HEK293T (cell line): ENCODE results near the gene PRSS27.

Experiments used
- CTCF ChIA-PET: fragments of 350-600 bp; formaldehyde crosslinking; extraction: SDS; loops from one replicate; lab custom pipeline; 2021; ENCODE audit warnings: antibody characterized with exemption, inconsistent platforms; lab: Yijun Ruan, JAX
- POLR2A ChIA-PET: fragments of 350-600 bp; formaldehyde crosslinking; extraction: SDS; loops from one replicate; lab custom pipeline; 2020; ENCODE audit warnings: antibody characterized with exemption, inconsistent platforms; lab: Yijun Ruan, JAX
- DNase-seq: peaks from one replicate; pipeline ENCODE4 v3.0.0; 2012; ENCODE audit warnings: mixed read lengths; ENCODE audit errors: extremely low spot score
- ARNT ChIP-seq: fragments of 450-650 bp; IDR thresholded peaks from 2 replicates; pipeline ENCODE4 v1.6.1; 2017; ENCODE audit warnings: mild to moderate bottlenecking
- BHLHE40 ChIP-seq: fragments of 450-650 bp; IDR thresholded peaks from 2 replicates; pipeline ENCODE4 v1.6.1; 2016; ENCODE audit warnings: mild to moderate bottlenecking, moderate library complexity, borderline replicate concordance
- CTBP1 ChIP-seq: fragments of 450-650 bp; IDR thresholded peaks from 2 replicates; pipeline ENCODE4 v1.6.1; 2016; ENCODE audit warnings: borderline replicate concordance
- ELF4 ChIP-seq: fragments of 450-650 bp; IDR thresholded peaks from 2 replicates; pipeline ENCODE4 v1.6.1; 2017; ENCODE audit warnings: antibody characterized with exemption
- FOXA1 ChIP-seq: fragments of 450-650 bp; IDR thresholded peaks from 2 replicates; pipeline ENCODE4 v1.6.1; 2016; ENCODE audit warnings: mild to moderate bottlenecking
- FOXK2 ChIP-seq: fragments of 450-650 bp; IDR thresholded peaks from 2 replicates; pipeline ENCODE4 v1.6.1; 2016; ENCODE audit warnings: mild to moderate bottlenecking
- FOXM1 ChIP-seq: fragments of 450-650 bp; IDR thresholded peaks from 2 replicates; pipeline ENCODE4 v1.6.1; 2017; ENCODE audit warnings: mild to moderate bottlenecking, borderline replicate concordance
- HDGF ChIP-seq: fragments of 450-650 bp; IDR thresholded peaks from 2 replicates; pipeline ENCODE4 v1.6.1; 2017; ENCODE audit warnings: antibody characterized with exemption, borderline replicate concordance
- L3MBTL2 ChIP-seq: fragments of 450-650 bp; conservative IDR thresholded peaks from 2 replicates; pipeline ENCODE4 v1.6.1; 2016; ENCODE audit warnings: mild to moderate bottlenecking
- LEF1 ChIP-seq: fragments of 450-650 bp; IDR thresholded peaks from 2 replicates; pipeline ENCODE4 v1.6.1; 2017; ENCODE audit warnings: mild to moderate bottlenecking, borderline replicate concordance
- NFRKB ChIP-seq: fragments of 450-650 bp; IDR thresholded peaks from 2 replicates; pipeline ENCODE4 v1.6.1; 2016; ENCODE audit warnings: mild to moderate bottlenecking, moderate library complexity
- SP1 ChIP-seq: fragments of 450-650 bp; IDR thresholded peaks from 2 replicates; pipeline ENCODE4 v1.6.1; 2017
- SUZ12 ChIP-seq: fragments of 450-650 bp; IDR thresholded peaks from 2 replicates; pipeline ENCODE4 v1.6.1; 2016; ENCODE audit warnings: mild to moderate bottlenecking
- TARDBP ChIP-seq: fragments of 450-650 bp; IDR thresholded peaks from 2 replicates; pipeline ENCODE4 v1.6.1; 2016
- ZNF384 ChIP-seq: fragments of 450-650 bp; IDR thresholded peaks from 2 replicates; pipeline ENCODE4 v1.6.1; 2016
- TF ChIP-seq, protein P1 (sequence below): fragments of 450-650 bp; IDR thresholded peaks from 2 replicates; pipeline ENCODE4 v1.6.1; 2016

Gene PRSS27

GRCh38 chr16:2720064-2720457 lies at the start of gene PRSS27:
Gene PRSS27 (minus strand): TSS chr16:2720224. CDS start chr16:2720160, 64 bp downstream.
- POLR2A ChIA-PET: interaction anchor here (0.9 to 2.2 kb wide), 2 partner anchors 31 to 38 kb away, joined by 5 to 7 read pairs; partner anchors contain the start of gene KCTD5
- no peak for DNase-seq
- CTCF ChIA-PET: interaction anchor here (0.6 kb wide), 1 partner anchor 13 kb away, joined by 3 read pairs; no protein-coding TSS in a partner anchor
- TF ChIP-seq HDGF (no peak), BHLHE40 (no peak), FOXA1 (no peak), TARDBP (no peak), SP1 (no peak), NFRKB (no peak), ARNT (no peak), LEF1 (no peak), FOXM1 (no peak)
- TF ChIP-seq, protein P1, sequence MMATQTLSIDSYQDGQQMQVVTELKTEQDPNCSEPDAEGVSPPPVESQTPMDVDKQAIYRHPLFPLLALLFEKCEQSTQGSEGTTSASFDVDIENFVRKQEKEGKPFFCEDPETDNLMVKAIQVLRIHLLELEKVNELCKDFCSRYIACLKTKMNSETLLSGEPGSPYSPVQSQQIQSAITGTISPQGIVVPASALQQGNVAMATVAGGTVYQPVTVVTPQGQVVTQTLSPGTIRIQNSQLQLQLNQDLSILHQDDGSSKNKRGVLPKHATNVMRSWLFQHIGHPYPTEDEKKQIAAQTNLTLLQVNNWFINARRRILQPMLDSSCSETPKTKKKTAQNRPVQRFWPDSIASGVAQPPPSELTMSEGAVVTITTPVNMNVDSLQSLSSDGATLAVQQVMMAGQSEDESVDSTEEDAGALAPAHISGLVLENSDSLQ: no peak

- CTCF ChIA-PET: interaction anchor here (1.1 kb wide), 1 partner anchor 16 kb away, joined by 3 read pairs; no protein-coding TSS in a partner anchor
- POLR2A ChIA-PET: interaction anchor here (0.9 to 4.2 kb wide), 3 partner anchors 9 to 98 kb away, joined by 3 to 31 read pairs (median 23); partner anchors contain the start of genes ELOB and SRRM2
- DNase-seq: no peak
Measured at GRCh38 chr16:2769675-2770056, 49.6 kb upstream of the PRSS27 start.

DNA sequence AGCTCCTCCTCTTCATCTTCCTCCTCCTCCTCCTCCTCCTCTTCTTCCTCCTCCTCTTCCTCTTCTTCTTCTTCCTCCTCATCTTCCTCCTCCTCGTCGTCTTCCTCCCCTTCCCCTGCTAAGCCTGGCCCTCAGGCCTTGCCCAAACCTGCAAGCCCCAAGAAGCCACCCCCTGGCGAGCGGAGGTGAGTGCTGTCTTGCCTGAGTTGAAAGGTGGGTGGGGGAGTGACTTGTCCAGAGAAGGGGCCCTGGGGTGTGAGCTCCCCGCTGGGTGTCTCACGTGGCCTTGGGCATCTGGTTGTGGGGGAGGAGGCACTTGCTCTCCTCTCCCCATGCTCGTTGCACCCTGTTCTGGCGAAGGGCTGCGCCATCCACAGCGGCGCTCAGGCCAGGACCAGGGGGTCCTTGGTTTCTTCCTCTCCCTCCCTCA lies 49.1 kb upstream of the PRSS27 start:
- ChIA-PET POLR2A (interaction anchor here (0.9 to 4.2 kb wide), 3 partner anchors 9 to 99 kb away, joined by 3 to 31 read pairs (median 23); partner anchors contain the start of genes ELOB and SRRM2), CTCF (no interaction called here)
- no peak for DNase-seq
- TF ChIP-seq SP1 (no peak), ZNF384 (no peak), FOXK2 (no peak), SUZ12 (no peak), CTBP1 (no peak), NFRKB (no peak), HDGF (no peak), ARNT (no peak), BHLHE40 (no peak), FOXA1 (no peak), L3MBTL2 (no peak), LEF1 (no peak), FOXM1 (no peak), TARDBP (no peak), ELF4 (no peak)
- TF ChIP-seq, protein P1: no peak

More at GRCh38 chr16:2769675-2770056, 49.6 kb upstream of the PRSS27 start:
- TF ChIP-seq ELF4 (no peak), TARDBP (no peak), HDGF (no peak), SUZ12 (no peak), BHLHE40 (no peak), LEF1 (no peak), NFRKB (no peak), ARNT (no peak), FOXK2 (no peak), FOXA1 (no peak), CTBP1 (no peak)
- TF ChIP-seq, protein P1: no peak

DNA sequence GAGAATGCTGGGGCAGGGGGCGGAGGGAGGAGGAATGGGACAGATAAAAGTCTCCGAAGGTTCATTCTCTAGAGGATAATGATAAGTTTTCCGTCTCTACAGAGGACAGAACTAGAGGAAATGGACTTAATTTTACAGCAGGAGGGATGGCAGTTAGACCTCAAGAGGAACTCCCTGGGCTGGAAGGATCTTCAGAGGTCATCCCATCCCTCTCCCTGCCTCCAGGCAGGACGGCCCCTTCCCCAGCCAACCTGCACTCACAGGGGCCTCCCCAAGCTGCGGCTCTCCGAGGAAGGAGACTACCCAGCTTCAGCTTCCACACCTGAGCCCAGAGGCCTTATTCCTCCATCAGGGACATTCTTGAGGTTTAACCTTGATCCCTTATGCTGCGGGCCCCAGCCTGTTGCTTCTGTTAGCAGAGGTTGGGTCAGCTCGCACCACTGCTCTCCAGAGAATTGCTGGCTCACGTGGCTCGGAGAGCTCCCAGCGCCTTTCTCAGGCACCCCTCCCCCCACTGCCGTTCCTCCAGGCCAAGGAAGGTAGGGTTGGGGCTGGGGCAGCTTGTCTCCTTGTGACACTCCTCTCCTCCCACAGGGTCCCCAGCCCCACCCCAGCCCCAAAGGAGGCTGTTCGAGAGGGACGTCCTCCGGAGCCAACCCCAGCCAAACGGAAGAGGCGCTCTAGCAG lies 48.5 kb upstream of the PRSS27 start:
- DNase-seq: no peak
- ChIA-PET CTCF (no interaction called here), POLR2A (interaction anchor here (0.9 to 4.2 kb wide), 3 partner anchors 10 to 100 kb away, joined by 3 to 31 read pairs (median 23); partner anchors contain the start of genes ELOB and SRRM2)
- no peak for TF ChIP-seq LEF1
- no peak for TF ChIP-seq TARDBP
- TF ChIP-seq BHLHE40: no peak
- TF ChIP-seq L3MBTL2: no peak
- no peak for TF ChIP-seq FOXA1
- TF ChIP-seq, protein P1: no peak

- ChIA-PET CTCF (interaction anchor here (0.6 kb wide), 1 partner anchor 71 kb away, joined by 3 read pairs; no protein-coding TSS in a partner anchor), POLR2A (interaction anchor here (3.7 to 4.2 kb wide), 2 partner anchors 11 to 16 kb away, joined by 23 to 31 read pairs; partner anchors contain the start of genes ELOB and SRRM2)
- no peak for DNase-seq
- TF ChIP-seq SP1 (no peak), SUZ12 (no peak), HDGF (no peak), FOXK2 (no peak), FOXA1 (no peak), L3MBTL2 (no peak), FOXM1 (no peak)
Measured at GRCh38 chr16:2767891-2768290, 47.9 kb upstream of the PRSS27 start.
